Erythroblast (primary cell): Measurements from ENCODE around the gene TMEM106C.

Experiments used
- GATA1 ChIP-seq: IDR thresholded peaks from 2 replicates; pipeline ENCODE4 v1.6.1; 2011; ENCODE audit warnings: low read depth, mild to moderate bottlenecking, control low read depth, low read length, moderate library complexity
- POLR2A ChIP-seq: IDR thresholded peaks from 2 replicates; pipeline ENCODE4 v1.6.1; 2011; ENCODE audit warnings: mild to moderate bottlenecking, low read length

DNA sequence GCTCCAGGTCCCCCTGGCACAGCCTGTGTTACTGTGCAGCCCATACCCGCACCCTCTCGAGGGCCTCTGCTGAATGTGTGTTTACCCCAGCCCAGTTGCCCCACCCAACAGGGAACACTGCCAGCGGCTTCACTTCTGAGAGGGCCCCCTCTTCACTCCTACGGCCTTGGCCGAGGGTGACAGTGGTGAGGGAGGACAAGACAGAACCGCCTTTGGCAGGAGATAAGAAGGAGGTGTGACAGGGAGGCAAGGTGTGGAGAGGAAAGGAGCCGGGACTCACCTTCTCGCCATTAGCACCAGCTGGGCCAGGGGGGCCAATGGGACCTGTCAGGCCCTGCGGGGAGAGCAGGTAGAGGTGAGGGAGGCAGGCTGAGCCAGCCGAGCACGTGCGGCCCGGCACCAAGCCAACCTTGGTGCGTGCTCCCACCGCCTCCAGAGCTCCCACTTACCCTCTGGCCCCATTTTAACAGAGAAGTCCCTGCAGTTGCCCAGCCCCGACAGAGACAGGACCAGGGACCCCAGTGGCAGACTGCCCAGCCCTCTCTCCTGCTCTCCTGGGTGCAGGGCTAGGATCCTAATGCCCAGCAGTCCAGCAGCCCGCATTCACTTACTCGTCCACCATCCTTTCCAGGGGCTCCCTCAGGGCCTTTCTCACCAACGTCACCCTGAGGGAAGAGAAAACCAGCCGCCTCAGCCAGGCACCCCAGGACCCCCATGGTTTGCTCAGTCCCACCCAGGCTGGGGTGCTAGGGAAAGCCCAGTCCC lies 18.3 kb downstream of the TMEM106C start:
- TF ChIP-seq POLR2A: no peak
- no peak for TF ChIP-seq GATA1
